Neural progenitor cell (in vitro differentiated cells): ENCODE data around the gene RSPH9.

Experiments
- CTCF ChIP-seq: fragments of 200-600 bp; sonication (generic); IDR thresholded peaks from 2 replicates; pipeline ENCODE4 v1.5.1; 2017; ENCODE audit warnings: antibody characterized with exemption, mild to moderate bottlenecking
- EZH2 ChIP-seq: fragments of 200-600 bp; sonication (generic); IDR thresholded peaks from 2 replicates; pipeline ENCODE4 v1.6.1; 2017; ENCODE audit warnings: antibody characterized with exemption, mild to moderate bottlenecking, moderate library complexity
- EZH2phosphoT487 ChIP-seq: fragments of 200-600 bp; sonication (generic); IDR thresholded peaks from 2 replicates; pipeline ENCODE4 v1.6.1; 2017; ENCODE audit warnings: antibody characterized with exemption

DNA sequence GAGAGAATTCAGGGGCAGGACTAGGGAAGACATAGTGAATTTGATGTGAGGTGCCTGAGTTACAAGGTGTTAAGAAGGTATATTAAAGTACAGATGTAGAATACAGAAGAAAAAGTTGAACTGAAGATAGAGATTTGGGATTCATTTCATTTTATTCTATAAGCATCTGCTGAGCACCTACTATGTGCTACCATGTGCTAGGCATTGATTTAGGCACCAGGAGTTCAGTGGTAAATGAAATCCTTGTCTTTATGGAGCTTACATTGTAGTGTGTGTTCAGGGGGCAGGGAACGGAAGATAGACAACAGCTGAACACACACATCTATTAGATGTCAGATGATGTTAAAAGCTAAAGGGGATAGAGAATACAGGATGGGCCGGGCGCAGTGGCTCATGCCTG lies 2.8 kb downstream of the RSPH9 start:
- TF ChIP-seq CTCF, result no peak
- no peak for TF ChIP-seq EZH2phosphoT487
- no peak for TF ChIP-seq EZH2
